CD4-positive, alpha-beta T cell (primary cell): ENCODE results near the gene PCDHB8. TPM values are rescaled to one million over a fixed set of nuclear protein-coding genes. Genes with fewer than 3 reads are reported as not detected.
"Not testable (repeated sequence)": the region's sequence is repeated elsewhere in the genome, so short reads cannot be mapped to it uniquely, and the experiment has no call there.

ENCODE experiments used
- ATAC-seq: fragments of 200-7000 bp; cut with Tn5 transposase; one replicate; pipeline ENCODE4 v1.10.0; 2022; ENCODE audit warnings: mild to moderate bottlenecking; ENCODE audit not compliant: poor library complexity
- CTCF ChIA-PET: fragments of 350-600 bp; sonication (Branson Sonifier 250); formaldehyde crosslinking; loops from one replicate; lab custom pipeline; 2021; ENCODE audit warnings: antibody characterized with exemption, inconsistent platforms; lab: Charles Lee
- POLR2A ChIA-PET: fragments of 350-600 bp; sonication (Branson Sonifier 250); formaldehyde crosslinking; loops from one replicate; lab custom pipeline; 2021; ENCODE audit warnings: antibody characterized with exemption, inconsistent platforms; lab: Charles Lee
- DNase-seq, 14 experiments: peaks; one replicate each; pipeline ENCODE4 v3.0.0-alpha.2; 2013 to 2020; ENCODE audit warnings: mixed read lengths in 2 of 14
- H3K27ac ChIP-seq, 2 donors: one replicate each; pipeline versions ENCODE4 v1.5.1 to v1.7.0; 2013; ENCODE audit warnings: low read length in 2 of 2, low read depth in 1 of 2, mild to moderate bottlenecking in 1 of 2
- H3K27me3 ChIP-seq, 2 experiments: 1 replicate in 1 of 2; 2 replicates in 1 of 2; pipeline versions ENCODE4 v1.6.1 to v1.7.0; 2013; ENCODE audit warnings: low read length in 2 of 2, control low read depth in 1 of 2, mild to moderate bottlenecking in 1 of 2, moderate library complexity in 1 of 2; ENCODE audit not compliant: insufficient read depth in 2 of 2, control insufficient read depth in 1 of 2
- H3K36me3 ChIP-seq: one replicate; pipeline ENCODE4 v1.6.1; 2013; ENCODE audit warnings: low read length, control low read depth; ENCODE audit not compliant: insufficient read depth
- H3K4me1 ChIP-seq: one replicate; pipeline ENCODE4 v1.6.1; 2013; ENCODE audit warnings: low read length, control low read depth; ENCODE audit not compliant: insufficient read depth
- H3K4me3 ChIP-seq: one replicate; pipeline ENCODE4 v1.5.1; 2013; ENCODE audit warnings: mild to moderate bottlenecking, low read length, moderate library complexity
- H3K9me3 ChIP-seq, 2 experiments: 1 replicate in 1 of 2; 2 replicates in 1 of 2; pipeline versions ENCODE4 v1.6.1 to v1.7.0; 2013; ENCODE audit warnings: low read length in 2 of 2, mild to moderate bottlenecking in 2 of 2, control low read depth in 1 of 2, moderate library complexity in 1 of 2; ENCODE audit not compliant: control insufficient read depth in 1 of 2, insufficient read depth in 1 of 2
- H3K27ac Mint-ChIP-seq: one replicate; pipeline ENCODE4 v1.8.0; 2020; ENCODE audit warnings: mixed read lengths
- H3K27me3 Mint-ChIP-seq: one replicate; pipeline ENCODE4 v1.8.0; 2021; ENCODE audit warnings: mixed read lengths
- H3K36me3 Mint-ChIP-seq: one replicate; pipeline ENCODE4 v1.8.0; 2021; ENCODE audit warnings: low read depth, mixed read lengths
- H3K4me1 Mint-ChIP-seq: one replicate; pipeline ENCODE4 v1.8.0; 2021; ENCODE audit warnings: low read depth, mixed read lengths
- H3K4me3 Mint-ChIP-seq: one replicate; pipeline ENCODE4 v1.8.0; 2020; ENCODE audit warnings: mild to moderate bottlenecking, mixed read lengths
- H3K9me3 Mint-ChIP-seq: one replicate; pipeline ENCODE4 v1.8.0; 2020; ENCODE audit warnings: mixed read lengths
- intact Hi-C, 2 experiments: fragments of 100-400 bp; cut with DNase I in 1 of 2; cut with micrococcal nuclease in 1 of 2; formaldehyde crosslinking; loops; one replicate each; pipeline versions ENCODE4 v1.15.1 to v1.9.0; 2023 to 2025; cut with DNase I, micrococcal nuclease
- total RNA-seq, 174 experiments: library from RNA in 2 of 174; stranded (reverse) in 2 of 174; gene quantifications; one replicate each; pipeline ENCODE4 v1.2.3 and lab custom pipeline; 2021 to 2026
- TF ChIP-seq, protein P1 (sequence below): fragments of 200-600 bp; IDR thresholded peaks from one replicate; pipeline ENCODE4 v1.8.0; 2022; ENCODE audit warnings: antibody characterized with exemption, mild to moderate bottlenecking

The PCDHB8 gene
- total RNA-seq, 2 experiments from 2014 or later = not detected

DNA sequence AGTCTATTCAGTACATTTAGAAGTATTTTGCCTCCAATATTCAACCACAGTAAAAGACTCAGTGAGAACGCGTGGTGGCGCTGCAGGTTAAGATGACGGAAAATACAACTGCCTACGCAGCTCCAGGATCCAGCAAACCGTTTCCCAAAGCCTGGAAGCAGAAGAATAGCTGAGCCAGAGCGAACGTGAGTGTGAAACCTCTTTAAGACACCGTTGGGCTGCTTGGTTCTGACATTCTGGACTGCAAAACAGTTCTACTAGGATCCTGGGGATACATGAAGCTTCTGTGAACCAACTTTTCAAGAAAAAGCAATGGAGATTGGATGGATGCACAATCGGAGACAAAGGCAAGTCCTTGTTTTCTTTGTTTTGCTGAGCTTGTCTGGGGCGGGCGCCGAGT lies 4.7 kb downstream of the PCDHB8 start, which contains the start of gene PCDHB16:
Gene PCDHB16 (plus strand): TSS at position 140 of the 400 bp plus-strand sequence. CDS start 173 bp downstream, at position 313.
- DNase-seq (no peak), ATAC-seq (no peak)
- H3K36me3 ChIP-seq = no peaks in the 10 kb centered on the region
- H3K27me3 ChIP-seq = peaks cover 25 to 38% of the 10 kb centered on the region in 2 experiments
- H3K27me3 Mint-ChIP-seq = peaks cover 63% of the 10 kb centered on the region
- no peak within 1 kb of the TSS for H3K4me3 Mint-ChIP-seq
- H3K4me1 ChIP-seq = peaks cover 4% of the 10 kb centered on the region
- no peak within 1 kb of the TSS for H3K27ac ChIP-seq
- H3K4me1 Mint-ChIP-seq = peaks cover 6% of the 10 kb centered on the region
- TF ChIP-seq, protein P1, sequence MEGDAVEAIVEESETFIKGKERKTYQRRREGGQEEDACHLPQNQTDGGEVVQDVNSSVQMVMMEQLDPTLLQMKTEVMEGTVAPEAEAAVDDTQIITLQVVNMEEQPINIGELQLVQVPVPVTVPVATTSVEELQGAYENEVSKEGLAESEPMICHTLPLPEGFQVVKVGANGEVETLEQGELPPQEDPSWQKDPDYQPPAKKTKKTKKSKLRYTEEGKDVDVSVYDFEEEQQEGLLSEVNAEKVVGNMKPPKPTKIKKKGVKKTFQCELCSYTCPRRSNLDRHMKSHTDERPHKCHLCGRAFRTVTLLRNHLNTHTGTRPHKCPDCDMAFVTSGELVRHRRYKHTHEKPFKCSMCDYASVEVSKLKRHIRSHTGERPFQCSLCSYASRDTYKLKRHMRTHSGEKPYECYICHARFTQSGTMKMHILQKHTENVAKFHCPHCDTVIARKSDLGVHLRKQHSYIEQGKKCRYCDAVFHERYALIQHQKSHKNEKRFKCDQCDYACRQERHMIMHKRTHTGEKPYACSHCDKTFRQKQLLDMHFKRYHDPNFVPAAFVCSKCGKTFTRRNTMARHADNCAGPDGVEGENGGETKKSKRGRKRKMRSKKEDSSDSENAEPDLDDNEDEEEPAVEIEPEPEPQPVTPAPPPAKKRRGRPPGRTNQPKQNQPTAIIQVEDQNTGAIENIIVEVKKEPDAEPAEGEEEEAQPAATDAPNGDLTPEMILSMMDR = no peak
- H3K27ac Mint-ChIP-seq = no peak within 1 kb of the TSS
- intact Hi-C loops = no loop called here
- POLR2A ChIA-PET = no interaction called here
- H3K36me3 Mint-ChIP-seq = peaks cover 12% of the 10 kb centered on the region
- CTCF ChIA-PET = no interaction called here
- peaks cover 15% of the 10 kb centered on the region for H3K9me3 Mint-ChIP-seq
- H3K9me3 ChIP-seq = peaks cover 17 to 21% of the 10 kb centered on the region in 2 experiments
- H3K4me3 ChIP-seq = no peak within 1 kb of the TSS

DNA sequence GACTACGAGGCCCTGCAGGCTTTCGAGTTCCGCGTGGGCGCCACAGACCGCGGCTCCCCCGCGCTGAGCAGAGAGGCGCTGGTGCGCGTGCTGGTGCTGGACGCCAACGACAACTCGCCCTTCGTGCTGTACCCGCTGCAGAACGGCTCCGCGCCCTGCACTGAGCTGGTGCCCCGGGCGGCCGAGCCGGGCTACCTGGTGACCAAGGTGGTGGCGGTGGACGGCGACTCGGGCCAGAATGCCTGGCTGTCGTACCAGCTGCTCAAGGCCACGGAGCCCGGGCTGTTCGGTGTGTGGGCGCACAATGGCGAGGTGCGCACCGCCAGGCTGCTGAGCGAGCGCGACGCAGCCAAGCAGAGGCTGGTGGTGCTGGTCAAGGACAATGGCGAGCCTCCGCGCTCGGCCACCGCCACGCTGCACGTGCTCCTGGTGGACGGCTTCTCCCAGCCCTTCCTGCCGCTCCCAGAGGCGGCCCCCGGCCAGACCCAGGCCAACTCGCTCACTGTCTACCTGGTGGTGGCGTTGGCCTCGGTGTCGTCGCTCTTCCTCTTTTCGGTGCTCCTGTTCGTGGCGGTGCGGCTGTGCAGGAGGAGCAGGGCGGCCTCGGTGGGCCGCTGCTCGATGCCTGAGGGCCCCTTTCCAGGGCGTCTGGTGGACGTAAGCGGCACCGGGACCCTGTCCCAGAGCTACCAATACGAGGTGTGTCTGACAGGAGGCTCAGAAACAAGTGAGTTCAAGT lies 6.7 kb downstream of the PCDHB8 start:
- H3K4me3 ChIP-seq, H3K27ac ChIP-seq, POLR2A ChIA-PET, ATAC-seq, H3K4me3 Mint-ChIP-seq, H3K4me1 Mint-ChIP-seq, DNase-seq, CTCF ChIA-PET, H3K27ac Mint-ChIP-seq, intact Hi-C loops, H3K4me1 ChIP-seq, H3K36me3 ChIP-seq: not testable (repeated sequence)
- Mint-ChIP-seq H3K27me3 (peaks cover 77% of the 10 kb centered on the region), H3K9me3 (peaks cover 15% of the 10 kb centered on the region), H3K36me3 (peaks cover 12% of the 10 kb centered on the region)
- H3K27me3 ChIP-seq = peaks cover 20 to 31% of the 10 kb centered on the region in 2 experiments
- H3K9me3 ChIP-seq = peaks cover 17 to 25% of the 10 kb centered on the region in 2 experiments

DNA sequence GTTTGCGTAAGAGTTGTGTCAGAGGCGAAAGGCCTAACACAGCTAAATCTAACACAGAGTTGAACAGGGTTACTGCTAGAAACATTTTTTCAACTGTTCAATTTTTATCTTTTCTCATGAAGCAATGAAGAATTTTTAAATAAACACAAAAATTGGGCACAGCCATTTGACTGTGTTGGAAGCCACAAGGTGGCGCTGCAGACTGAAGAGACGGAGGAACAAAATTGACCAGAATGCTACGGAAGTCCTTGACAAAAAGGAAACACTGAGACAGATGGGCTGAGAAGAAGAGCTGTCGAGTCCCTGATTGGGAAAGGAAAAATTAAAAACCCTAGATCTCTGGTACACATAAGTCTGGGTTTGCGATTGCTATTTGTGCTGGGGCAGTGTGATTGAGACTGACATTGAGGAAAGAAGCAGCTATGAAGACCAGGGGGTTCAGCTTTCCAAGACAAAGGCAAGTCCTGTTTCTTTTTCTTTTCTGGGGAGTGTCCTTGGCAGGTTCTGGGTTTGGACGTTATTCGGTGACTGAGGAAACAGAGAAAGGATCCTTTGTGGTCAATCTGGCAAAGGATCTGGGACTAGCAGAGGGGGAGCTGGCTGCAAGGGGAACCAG lies 9.4 kb downstream of the PCDHB8 start, which contains the start of gene PCDHB9:
Gene PCDHB9 (plus strand): TSS at position 265 of the 616 bp plus-strand sequence. CDS start 158 bp downstream, at position 423.
- H3K36me3 ChIP-seq = no peaks in the 10 kb centered on the region
- H3K4me3 ChIP-seq = no peak within 1 kb of the TSS
- H3K36me3 Mint-ChIP-seq = peaks cover 18% of the 10 kb centered on the region
- intact Hi-C loops = no loop called here
- ChIA-PET POLR2A (no interaction called here), CTCF (interaction anchor here (1.6 kb wide), 1 partner anchor 10 kb away, joined by 3 read pairs; no protein-coding TSS in a partner anchor)
- ATAC-seq (no peak), DNase-seq (peak in 5 of 14 experiments; percentile 7 to 53 (median 44))
- H3K9me3 Mint-ChIP-seq = peaks cover 13% of the 10 kb centered on the region
- H3K4me1 ChIP-seq = peaks cover 4% of the 10 kb centered on the region
- no peak within 1 kb of the TSS for H3K27ac ChIP-seq
- H3K9me3 ChIP-seq = peaks cover 17 to 25% of the 10 kb centered on the region in 2 experiments
- H3K27me3 Mint-ChIP-seq = peaks cover 83% of the 10 kb centered on the region
- H3K4me3 Mint-ChIP-seq = peak within 1 kb of the TSS; percentile 59
- peaks cover 6% of the 10 kb centered on the region for H3K4me1 Mint-ChIP-seq
- no peak within 1 kb of the TSS for H3K27ac Mint-ChIP-seq
- peaks cover 11 to 28% of the 10 kb centered on the region in 2 experiments for H3K27me3 ChIP-seq
- TF ChIP-seq, protein P1 = peak; percentile 21

DNA sequence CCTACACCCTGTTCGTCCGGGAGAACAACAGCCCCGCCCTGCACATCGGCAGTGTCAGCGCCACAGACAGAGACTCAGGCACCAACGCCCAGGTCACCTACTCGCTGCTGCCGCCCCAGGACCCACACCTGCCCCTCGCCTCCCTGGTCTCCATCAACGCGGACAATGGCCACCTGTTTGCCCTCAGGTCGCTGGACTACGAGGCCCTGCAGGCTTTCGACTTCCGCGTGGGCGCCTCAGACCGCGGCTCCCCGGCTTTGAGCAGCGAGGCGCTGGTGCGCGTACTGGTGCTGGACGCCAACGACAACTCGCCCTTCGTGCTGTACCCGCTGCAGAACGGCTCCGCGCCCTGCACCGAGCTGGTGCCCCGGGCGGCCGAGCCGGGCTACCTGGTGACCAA lies 11.1 kb downstream of the PCDHB8 start:
- CTCF ChIA-PET = not testable (repeated sequence)
- peaks cover 22% of the 10 kb centered on the region for H3K36me3 Mint-ChIP-seq

DNA sequence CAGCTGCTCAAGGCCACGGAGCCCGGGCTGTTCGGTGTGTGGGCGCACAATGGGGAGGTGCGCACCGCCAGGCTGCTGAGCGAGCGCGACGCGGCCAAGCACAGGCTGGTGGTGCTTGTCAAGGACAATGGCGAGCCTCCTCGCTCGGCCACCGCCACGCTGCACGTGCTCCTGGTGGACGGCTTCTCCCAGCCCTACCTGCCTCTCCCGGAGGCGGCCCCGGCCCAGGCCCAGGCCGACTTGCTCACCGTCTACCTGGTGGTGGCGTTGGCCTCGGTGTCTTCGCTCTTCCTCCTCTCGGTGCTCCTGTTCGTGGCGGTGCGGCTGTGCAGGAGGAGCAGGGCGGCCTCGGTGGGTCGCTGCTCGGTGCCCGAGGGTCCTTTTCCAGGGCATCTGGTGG lies 11.5 kb downstream of the PCDHB8 start:
- H3K36me3 Mint-ChIP-seq = peaks cover 22% of the 10 kb centered on the region
- H3K9me3 Mint-ChIP-seq, H3K4me1 Mint-ChIP-seq, H3K27ac ChIP-seq, H3K4me3 ChIP-seq, DNase-seq, CTCF ChIA-PET, POLR2A ChIA-PET, H3K36me3 ChIP-seq, H3K27ac Mint-ChIP-seq, H3K4me1 ChIP-seq, ATAC-seq, intact Hi-C loops, H3K4me3 Mint-ChIP-seq: not testable (repeated sequence)
- Histone ChIP-seq H3K27me3 (peaks cover 10 to 13% of the 10 kb centered on the region in 2 experiments), H3K9me3 (peaks cover 4 to 22% of the 10 kb centered on the region in 2 experiments)
- H3K27me3 Mint-ChIP-seq = peaks cover 82% of the 10 kb centered on the region

More for the DNA sequence above, 11.1 kb downstream of the PCDHB8 start:
- H3K9me3 Mint-ChIP-seq, H3K4me3 ChIP-seq, H3K4me1 Mint-ChIP-seq, intact Hi-C loops, H3K27ac ChIP-seq, POLR2A ChIA-PET, H3K4me3 Mint-ChIP-seq, H3K27ac Mint-ChIP-seq, H3K36me3 ChIP-seq, ATAC-seq, H3K4me1 ChIP-seq, DNase-seq: not testable (repeated sequence)
- Histone ChIP-seq H3K9me3 (peaks cover 4 to 24% of the 10 kb centered on the region in 2 experiments), H3K27me3 (peaks cover 10 to 13% of the 10 kb centered on the region in 2 experiments)
- peaks cover 83% of the 10 kb centered on the region for H3K27me3 Mint-ChIP-seq
